Peyer's patch (tissue), 4 donors: Measurements from ENCODE around the gene PRAMEF18.
"Not testable (repeated sequence)": the region's sequence is repeated elsewhere in the genome, so short reads cannot be mapped to it uniquely, and the experiment has no call there.

Experiments
- POLR2A ChIP-seq, 2 donors: fragments of 450-650 bp; IDR thresholded peaks; one replicate each; pipeline ENCODE4 v1.5.1; 2017; ENCODE audit warnings: antibody characterized with exemption in 2 of 2, mild to moderate bottlenecking in 2 of 2, moderate library complexity in 2 of 2
- TF ChIP-seq, protein P1 (sequence below), 6 experiments: fragments of 450-650 bp in 4 of 6; fragments of 200-600 bp in 2 of 6; sonication (generic) in 1 of 6; IDR thresholded peaks; one replicate each; pipeline ENCODE4 v1.5.1; 2017 to 2019; ENCODE audit warnings: antibody characterized with exemption in 6 of 6, mild to moderate bottlenecking in 3 of 6, moderate library complexity in 1 of 6

DNA sequence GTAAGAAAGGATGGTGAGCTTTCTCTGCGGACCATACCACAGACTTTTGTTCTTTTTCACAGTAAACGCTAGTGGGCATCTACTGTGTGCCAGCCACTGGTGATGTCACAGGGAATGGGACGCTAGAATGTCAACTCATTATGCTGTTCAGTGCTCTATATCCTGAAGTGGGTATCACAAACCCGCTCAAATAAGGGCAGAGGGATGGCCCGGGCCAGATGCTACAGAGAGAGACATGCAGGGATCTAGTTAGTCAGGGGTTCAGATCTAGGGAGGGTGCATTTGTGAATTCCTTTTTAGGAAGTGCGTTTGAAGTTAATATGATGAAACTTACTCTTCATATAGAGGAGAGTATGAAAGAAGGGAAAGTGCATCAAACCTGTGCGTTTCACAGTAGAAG, 21.2 kb upstream of the PRAMEF18 start:
- TF ChIP-seq, protein P1, sequence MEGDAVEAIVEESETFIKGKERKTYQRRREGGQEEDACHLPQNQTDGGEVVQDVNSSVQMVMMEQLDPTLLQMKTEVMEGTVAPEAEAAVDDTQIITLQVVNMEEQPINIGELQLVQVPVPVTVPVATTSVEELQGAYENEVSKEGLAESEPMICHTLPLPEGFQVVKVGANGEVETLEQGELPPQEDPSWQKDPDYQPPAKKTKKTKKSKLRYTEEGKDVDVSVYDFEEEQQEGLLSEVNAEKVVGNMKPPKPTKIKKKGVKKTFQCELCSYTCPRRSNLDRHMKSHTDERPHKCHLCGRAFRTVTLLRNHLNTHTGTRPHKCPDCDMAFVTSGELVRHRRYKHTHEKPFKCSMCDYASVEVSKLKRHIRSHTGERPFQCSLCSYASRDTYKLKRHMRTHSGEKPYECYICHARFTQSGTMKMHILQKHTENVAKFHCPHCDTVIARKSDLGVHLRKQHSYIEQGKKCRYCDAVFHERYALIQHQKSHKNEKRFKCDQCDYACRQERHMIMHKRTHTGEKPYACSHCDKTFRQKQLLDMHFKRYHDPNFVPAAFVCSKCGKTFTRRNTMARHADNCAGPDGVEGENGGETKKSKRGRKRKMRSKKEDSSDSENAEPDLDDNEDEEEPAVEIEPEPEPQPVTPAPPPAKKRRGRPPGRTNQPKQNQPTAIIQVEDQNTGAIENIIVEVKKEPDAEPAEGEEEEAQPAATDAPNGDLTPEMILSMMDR (IDR thresholded peaks at IDR 0.05) = not testable (repeated sequence)
- TF ChIP-seq POLR2A (IDR thresholded peaks at IDR 0.05) = not testable (repeated sequence)
